ENCODE data around the gene HSD11B1. TPM values are rescaled to one million over a fixed set of nuclear protein-coding genes. Genes with fewer than 3 reads are reported as not detected.

Gene HSD11B1
- polyA plus RNA-seq, 1 donor from 2014 or later = not detected

DNA sequence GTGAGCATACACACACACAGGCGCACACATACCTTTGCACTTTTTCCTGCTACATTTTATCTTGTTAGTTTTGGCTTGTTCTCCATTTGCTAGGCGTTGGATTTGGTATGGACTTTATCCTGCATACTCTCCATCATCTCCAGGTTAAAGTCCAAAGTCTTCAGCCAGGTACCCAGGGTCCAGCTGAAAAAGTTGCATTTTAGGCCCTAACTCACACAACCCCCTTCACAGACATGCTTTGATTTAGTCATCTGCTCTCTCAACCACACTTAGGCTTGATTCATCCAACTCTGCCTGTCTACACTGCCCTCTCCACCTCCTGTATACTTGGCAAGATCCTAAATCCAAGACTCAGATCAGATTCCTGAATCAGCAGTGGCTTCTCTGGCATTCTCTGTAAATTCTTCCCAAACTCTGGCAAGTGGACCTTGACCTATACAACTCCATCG is 41.7 kb upstream of the HSD11B1 start:
- Histone ChIP-seq H4K20me1 (ENCODE audit: insufficient read depth) (no peaks in the 10 kb centered on the region), H3F3A (ENCODE audit: insufficient read depth, low read length, poor library complexity, severe bottlenecking) (no peaks in the 10 kb centered on the region), H3K4me2 (ENCODE audit: low read length) (no peak overlapping the region), H2AFZ (ENCODE audit: low read depth, low read length) (no peak overlapping the region), H3K9me2 (ENCODE audit: insufficient read depth, low read length) (no peaks in the 10 kb centered on the region), H3K36me3 (ENCODE audit: insufficient read depth, low read length) (no peaks in the 10 kb centered on the region), H3K27me3 (ENCODE audit: insufficient read depth, low read depth, low read length) (no peaks in the 10 kb centered on the region), H3K79me2 (replicated peaks; ENCODE audit: insufficient read depth, low read length) (no peaks in the 10 kb centered on the region), H3K9me3 (ENCODE audit: low read length) (no peaks in the 10 kb centered on the region), H3K4me3 (ENCODE audit: low read length) (no peak overlapping the region), H3K9ac (ENCODE audit: low read length) (no peak overlapping the region), H3K27ac (ENCODE audit: low read length) (no peak overlapping the region)
- TF ChIP-seq, protein P1, sequence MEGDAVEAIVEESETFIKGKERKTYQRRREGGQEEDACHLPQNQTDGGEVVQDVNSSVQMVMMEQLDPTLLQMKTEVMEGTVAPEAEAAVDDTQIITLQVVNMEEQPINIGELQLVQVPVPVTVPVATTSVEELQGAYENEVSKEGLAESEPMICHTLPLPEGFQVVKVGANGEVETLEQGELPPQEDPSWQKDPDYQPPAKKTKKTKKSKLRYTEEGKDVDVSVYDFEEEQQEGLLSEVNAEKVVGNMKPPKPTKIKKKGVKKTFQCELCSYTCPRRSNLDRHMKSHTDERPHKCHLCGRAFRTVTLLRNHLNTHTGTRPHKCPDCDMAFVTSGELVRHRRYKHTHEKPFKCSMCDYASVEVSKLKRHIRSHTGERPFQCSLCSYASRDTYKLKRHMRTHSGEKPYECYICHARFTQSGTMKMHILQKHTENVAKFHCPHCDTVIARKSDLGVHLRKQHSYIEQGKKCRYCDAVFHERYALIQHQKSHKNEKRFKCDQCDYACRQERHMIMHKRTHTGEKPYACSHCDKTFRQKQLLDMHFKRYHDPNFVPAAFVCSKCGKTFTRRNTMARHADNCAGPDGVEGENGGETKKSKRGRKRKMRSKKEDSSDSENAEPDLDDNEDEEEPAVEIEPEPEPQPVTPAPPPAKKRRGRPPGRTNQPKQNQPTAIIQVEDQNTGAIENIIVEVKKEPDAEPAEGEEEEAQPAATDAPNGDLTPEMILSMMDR (IDR thresholded peaks at IDR 0.05; ENCODE audit: poor library complexity, severe bottlenecking) = no peak
- no peak for TF ChIP-seq EP300 (conservative IDR thresholded peaks at IDR 0.05; ENCODE audit: poor library complexity, severe bottlenecking)
- no peak for TF ChIP-seq SMC3 (conservative IDR thresholded peaks at IDR 0.05; ENCODE audit: poor library complexity)
- TF ChIP-seq, protein P2, sequence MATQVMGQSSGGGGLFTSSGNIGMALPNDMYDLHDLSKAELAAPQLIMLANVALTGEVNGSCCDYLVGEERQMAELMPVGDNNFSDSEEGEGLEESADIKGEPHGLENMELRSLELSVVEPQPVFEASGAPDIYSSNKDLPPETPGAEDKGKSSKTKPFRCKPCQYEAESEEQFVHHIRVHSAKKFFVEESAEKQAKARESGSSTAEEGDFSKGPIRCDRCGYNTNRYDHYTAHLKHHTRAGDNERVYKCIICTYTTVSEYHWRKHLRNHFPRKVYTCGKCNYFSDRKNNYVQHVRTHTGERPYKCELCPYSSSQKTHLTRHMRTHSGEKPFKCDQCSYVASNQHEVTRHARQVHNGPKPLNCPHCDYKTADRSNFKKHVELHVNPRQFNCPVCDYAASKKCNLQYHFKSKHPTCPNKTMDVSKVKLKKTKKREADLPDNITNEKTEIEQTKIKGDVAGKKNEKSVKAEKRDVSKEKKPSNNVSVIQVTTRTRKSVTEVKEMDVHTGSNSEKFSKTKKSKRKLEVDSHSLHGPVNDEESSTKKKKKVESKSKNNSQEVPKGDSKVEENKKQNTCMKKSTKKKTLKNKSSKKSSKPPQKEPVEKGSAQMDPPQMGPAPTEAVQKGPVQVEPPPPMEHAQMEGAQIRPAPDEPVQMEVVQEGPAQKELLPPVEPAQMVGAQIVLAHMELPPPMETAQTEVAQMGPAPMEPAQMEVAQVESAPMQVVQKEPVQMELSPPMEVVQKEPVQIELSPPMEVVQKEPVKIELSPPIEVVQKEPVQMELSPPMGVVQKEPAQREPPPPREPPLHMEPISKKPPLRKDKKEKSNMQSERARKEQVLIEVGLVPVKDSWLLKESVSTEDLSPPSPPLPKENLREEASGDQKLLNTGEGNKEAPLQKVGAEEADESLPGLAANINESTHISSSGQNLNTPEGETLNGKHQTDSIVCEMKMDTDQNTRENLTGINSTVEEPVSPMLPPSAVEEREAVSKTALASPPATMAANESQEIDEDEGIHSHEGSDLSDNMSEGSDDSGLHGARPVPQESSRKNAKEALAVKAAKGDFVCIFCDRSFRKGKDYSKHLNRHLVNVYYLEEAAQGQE (IDR thresholded peaks at IDR 0.05; ENCODE audit: borderline replicate concordance) = no peak
- no peak for TF ChIP-seq EZH2 (IDR thresholded peaks at IDR 0.05; ENCODE audit: borderline replicate concordance, insufficient read depth, low read length, poor library complexity, severe bottlenecking)
- no peak for TF ChIP-seq MXI1 (conservative IDR thresholded peaks at IDR 0.05; ENCODE audit: poor library complexity, severe bottlenecking)
- TF ChIP-seq TAF1 (IDR thresholded peaks at IDR 0.05; ENCODE audit: low read depth) = no peak
- no peak for TF ChIP-seq RAD21 (conservative IDR thresholded peaks at IDR 0.05)
- TF ChIP-seq POLR2AphosphoS5 (IDR thresholded peaks at IDR 0.05) = no peak

DNA sequence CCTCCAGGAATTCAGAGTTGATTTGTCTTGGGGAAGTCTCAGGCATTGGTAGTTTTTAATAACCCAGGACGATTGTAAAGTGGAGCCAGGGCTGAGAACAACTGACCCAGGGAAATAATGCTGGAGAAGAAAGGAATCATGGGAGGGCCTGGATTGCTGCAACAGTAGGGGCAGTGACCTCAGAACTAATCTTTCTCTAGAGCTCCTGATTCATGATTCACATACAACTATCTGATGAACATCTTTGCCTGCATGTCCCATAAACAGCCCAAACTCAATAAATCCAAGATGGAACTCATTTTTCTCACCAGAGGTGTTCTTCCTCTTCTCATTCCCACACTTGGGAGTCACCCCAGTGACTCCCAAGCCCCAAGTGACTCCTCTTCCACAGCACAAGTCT is 37.5 kb upstream of the HSD11B1 start:
- Histone ChIP-seq H3K36me3 (ENCODE audit: insufficient read depth, low read length) (no peaks in the 10 kb centered on the region), H3K27me3 (ENCODE audit: insufficient read depth, low read depth, low read length) (no peaks in the 10 kb centered on the region), H3K4me3 (ENCODE audit: low read length) (no peak overlapping the region), H3K27ac (ENCODE audit: low read length) (no peak overlapping the region), H3K4me2 (ENCODE audit: low read length) (no peak overlapping the region), H3F3A (ENCODE audit: insufficient read depth, low read length, poor library complexity, severe bottlenecking) (no peaks in the 10 kb centered on the region), H3K9me3 (ENCODE audit: low read length) (no peaks in the 10 kb centered on the region), H2AFZ (ENCODE audit: low read depth, low read length) (no peak overlapping the region), H4K20me1 (ENCODE audit: insufficient read depth) (no peaks in the 10 kb centered on the region), H3K9ac (ENCODE audit: low read length) (no peak overlapping the region), H3K9me2 (ENCODE audit: insufficient read depth, low read length) (no peaks in the 10 kb centered on the region), H3K79me2 (replicated peaks; ENCODE audit: insufficient read depth, low read length) (no peaks in the 10 kb centered on the region)
- TF ChIP-seq POLR2AphosphoS5 (IDR thresholded peaks at IDR 0.05) = no peak
- TF ChIP-seq MXI1 (conservative IDR thresholded peaks at IDR 0.05; ENCODE audit: poor library complexity, severe bottlenecking) = no peak
- TF ChIP-seq, protein P2 (IDR thresholded peaks at IDR 0.05; ENCODE audit: borderline replicate concordance) = no peak
- TF ChIP-seq SMC3 (conservative IDR thresholded peaks at IDR 0.05; ENCODE audit: poor library complexity) = no peak
- no peak for TF ChIP-seq EZH2 (IDR thresholded peaks at IDR 0.05; ENCODE audit: borderline replicate concordance, insufficient read depth, low read length, poor library complexity, severe bottlenecking)
- TF ChIP-seq, protein P1 (IDR thresholded peaks at IDR 0.05; ENCODE audit: poor library complexity, severe bottlenecking) = no peak
- no peak for TF ChIP-seq TAF1 (IDR thresholded peaks at IDR 0.05; ENCODE audit: low read depth)
- no peak for TF ChIP-seq EP300 (conservative IDR thresholded peaks at IDR 0.05; ENCODE audit: poor library complexity, severe bottlenecking)
- TF ChIP-seq RAD21 (conservative IDR thresholded peaks at IDR 0.05) = no peak
